HL-60 (cell line): ENCODE data around the gene UBE2M.

Experiments
- CTCF ChIP-seq: IDR thresholded peaks from one replicate; pipeline ENCODE4 v1.5.1; 2011; ENCODE audit warnings: low read length, control low read depth, inconsistent platforms; ENCODE audit not compliant: insufficient read depth
- GABPA ChIP-seq: IDR thresholded peaks from 2 replicates; pipeline ENCODE4 v1.6.1; 2012; ENCODE audit warnings: low read depth
- POLR2AphosphoS5 ChIP-seq: IDR thresholded peaks from 2 replicates; pipeline ENCODE4 v1.6.1; 2012; ENCODE audit warnings: low read depth
- REST ChIP-seq: IDR thresholded peaks from 2 replicates; pipeline ENCODE4 v1.6.1; 2012; ENCODE audit warnings: low read depth; ENCODE audit not compliant: insufficient replicate concordance

GRCh38 chr19:58570770-58571574, 12.6 kb upstream of the UBE2M start:
- TF ChIP-seq CTCF: no peak
- TF ChIP-seq POLR2AphosphoS5: no peak
- TF ChIP-seq GABPA: no peak
- TF ChIP-seq REST: no peak
